K562 (cell line): ENCODE data around the gene APC2. TPM values are rescaled to one million over a fixed set of nuclear protein-coding genes. Genes with fewer than 3 reads are reported as not detected.

Experiments used
- GABPB1 ChIP-seq: sonication (generic); formaldehyde crosslinking; IDR thresholded peaks from 2 replicates; pipeline ENCODE4 v1.8.0; 2022; ENCODE audit warnings: mild to moderate bottlenecking, missing genetic modification reagents
- LARP7 ChIP-seq: fragments of 450-650 bp; IDR thresholded peaks from 2 replicates; pipeline ENCODE4 v1.6.1; 2016
- LEF1 ChIP-seq: fragments of 450-650 bp; IDR thresholded peaks from 2 replicates; pipeline ENCODE4 v1.6.1; 2016; ENCODE audit warnings: mild to moderate bottlenecking
- MYNN ChIP-seq, 2 experiments: sonication (generic); formaldehyde crosslinking in 1 of 2; IDR thresholded peaks; 2 replicates each; pipeline versions ENCODE4 v1.5.0 to v1.6.1; 2016 to 2020; ENCODE audit warnings: antibody characterized with exemption in 1 of 2, missing genetic modification reagents in 1 of 2
- PHF21A ChIP-seq: fragments of 450-650 bp; IDR thresholded peaks from 2 replicates; pipeline ENCODE4 v1.6.1; 2017; ENCODE audit warnings: low read depth, borderline replicate concordance
- RCOR1 ChIP-seq, 2 experiments: IDR thresholded peaks; 2 replicates each; pipeline ENCODE4 v1.6.1; 2012; ENCODE audit warnings: low read depth in 2 of 2, low read length in 2 of 2, borderline replicate concordance in 1 of 2, improper control_type of control experiment in 1 of 2
- RNF2 ChIP-seq: sonication (generic); IDR thresholded peaks from 2 replicates; pipeline ENCODE4 v1.6.1; 2016
- polyA plus RNA-seq, 8 experiments: library from polyadenylated mRNA; depleted of rRNA in 4 of 8; stranded (reverse) in 5 of 8; unstranded in 3 of 8; fragments of >200 nt; fragmentation: Nextera tagmentation in 2 of 8; fragmentation: Illumina TruSeq in 1 of 8; extraction: Ambion mirVana in 2 of 8; extraction: Trizol in 1 of 8; gene quantifications; 2 replicates each; pipeline versions ENCODE4 v1.2.1 to v1.2.3, GENCODE V29; 2011 to 2014; ENCODE audit warnings: inconsistent platforms in 1 of 8, missing spikeins in 1 of 8
- total RNA-seq, 7 experiments: library from RNA; depleted of rRNA in 6 of 7; stranded (reverse); fragments of >200 nt in 6 of 7; fragmentation: Illumina TruSeq in 2 of 7; extraction: Trizol in 2 of 7; gene quantifications; 2 replicates each; pipeline versions ENCODE4 v1.2.1 to v1.2.3, GENCODE V29; 2011 to 2021; ENCODE audit warnings: low replicate concordance in 1 of 7
- TF ChIP-seq, protein P1 (sequence below): fragments of 250-450 bp; sonication (Bioruptor Pico); IDR thresholded peaks from 2 replicates; pipeline ENCODE4 v1.5.0; 2020; ENCODE audit warnings: mild to moderate bottlenecking, borderline replicate concordance
- TF ChIP-seq, protein P2 (sequence below): IDR thresholded peaks from 2 replicates; pipeline ENCODE4 v1.6.1; 2011; ENCODE audit not compliant: insufficient read length; ENCODE audit errors: extremely low read depth
- TF ChIP-seq, protein P3 (sequence below): sonication (generic); formaldehyde crosslinking; IDR thresholded peaks from 2 replicates; pipeline ENCODE4 v1.9.0; 2022; ENCODE audit warnings: mild to moderate bottlenecking, missing genetic modification reagents
- TF ChIP-seq, protein P4 (sequence below): sonication (generic); formaldehyde crosslinking; IDR thresholded peaks from 2 replicates; pipeline ENCODE4 v1.8.1; 2023; ENCODE audit warnings: mild to moderate bottlenecking, missing genetic modification reagents
- TF ChIP-seq, protein P5 (sequence below): fragments of 250-450 bp; sonication (Bioruptor Pico); IDR thresholded peaks from 2 replicates; pipeline ENCODE4 v1.4.0; 2020; ENCODE audit warnings: mild to moderate bottlenecking, moderate library complexity, borderline replicate concordance
- TF ChIP-seq, protein P6 (sequence below): sonication (generic); formaldehyde crosslinking; IDR thresholded peaks from 2 replicates; pipeline ENCODE4 v1.5.0; 2020; ENCODE audit warnings: missing genetic modification reagents
- TF ChIP-seq, protein P7 (sequence below): sonication (generic); formaldehyde crosslinking; IDR thresholded peaks from 2 replicates; pipeline ENCODE4 v1.9.0; 2022; ENCODE audit warnings: mild to moderate bottlenecking, missing genetic modification reagents

APC2 gene
- total and polyA plus RNA-seq, 9 of the 15 experiments (the other 6 are each of a cell fraction or from before 2014, with no cell fraction given) = 0.01 to 0.40 (median 0.05) TPM; not detected in 3

DNA sequence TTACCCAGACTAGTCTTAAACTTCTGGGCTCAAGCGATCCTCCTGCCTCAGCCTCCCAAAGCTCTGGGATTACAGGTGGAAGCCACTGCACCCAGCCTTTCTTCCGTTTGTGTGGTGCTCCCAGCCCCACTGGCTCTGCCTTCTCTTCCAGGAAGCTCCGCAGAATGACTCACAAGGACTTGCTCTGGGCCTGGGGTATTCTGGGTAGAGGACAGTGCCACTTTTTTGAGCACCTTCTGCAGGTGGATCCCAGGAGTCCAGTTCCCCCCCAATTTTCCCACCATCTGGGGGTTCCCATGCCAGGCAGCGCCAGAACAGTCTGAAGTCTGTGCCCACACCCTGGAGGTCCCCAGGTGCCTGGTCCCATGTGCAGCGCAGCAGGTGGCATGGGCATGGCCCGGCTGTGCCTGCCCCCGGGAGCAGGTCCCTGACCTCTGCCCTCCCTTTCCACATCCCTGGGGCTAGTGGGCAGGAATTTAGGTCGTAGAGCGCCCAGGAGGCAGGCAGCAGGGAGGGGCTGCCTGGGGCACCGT is 42.6 kb downstream of the APC2 start (continued):
- TF ChIP-seq, protein P1, sequence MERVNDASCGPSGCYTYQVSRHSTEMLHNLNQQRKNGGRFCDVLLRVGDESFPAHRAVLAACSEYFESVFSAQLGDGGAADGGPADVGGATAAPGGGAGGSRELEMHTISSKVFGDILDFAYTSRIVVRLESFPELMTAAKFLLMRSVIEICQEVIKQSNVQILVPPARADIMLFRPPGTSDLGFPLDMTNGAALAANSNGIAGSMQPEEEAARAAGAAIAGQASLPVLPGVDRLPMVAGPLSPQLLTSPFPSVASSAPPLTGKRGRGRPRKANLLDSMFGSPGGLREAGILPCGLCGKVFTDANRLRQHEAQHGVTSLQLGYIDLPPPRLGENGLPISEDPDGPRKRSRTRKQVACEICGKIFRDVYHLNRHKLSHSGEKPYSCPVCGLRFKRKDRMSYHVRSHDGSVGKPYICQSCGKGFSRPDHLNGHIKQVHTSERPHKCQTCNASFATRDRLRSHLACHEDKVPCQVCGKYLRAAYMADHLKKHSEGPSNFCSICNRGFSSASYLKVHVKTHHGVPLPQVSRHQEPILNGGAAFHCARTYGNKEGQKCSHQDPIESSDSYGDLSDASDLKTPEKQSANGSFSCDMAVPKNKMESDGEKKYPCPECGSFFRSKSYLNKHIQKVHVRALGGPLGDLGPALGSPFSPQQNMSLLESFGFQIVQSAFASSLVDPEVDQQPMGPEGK (CRISPR knock-in tag) = no peak
- TF ChIP-seq, protein P2, sequence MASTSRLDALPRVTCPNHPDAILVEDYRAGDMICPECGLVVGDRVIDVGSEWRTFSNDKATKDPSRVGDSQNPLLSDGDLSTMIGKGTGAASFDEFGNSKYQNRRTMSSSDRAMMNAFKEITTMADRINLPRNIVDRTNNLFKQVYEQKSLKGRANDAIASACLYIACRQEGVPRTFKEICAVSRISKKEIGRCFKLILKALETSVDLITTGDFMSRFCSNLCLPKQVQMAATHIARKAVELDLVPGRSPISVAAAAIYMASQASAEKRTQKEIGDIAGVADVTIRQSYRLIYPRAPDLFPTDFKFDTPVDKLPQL = no peak
- TF ChIP-seq MYNN (IDR thresholded peaks at IDR 0.05) (0 out of 2 replicates have a peak, but pooled peaks have one; percentile 25), MYNN (CRISPR knock-in tag; IDR thresholded peaks at IDR 0.05) (no peak), LEF1 (no peak), RNF2 (no peak), GABPB1 (CRISPR knock-in tag) (no peak), RCOR1 (IDR thresholded peaks at IDR 0.05; ENCODE audit: borderline replicate concordance in 1 of 2, low read depth in 2 of 2, low read length in 2 of 2) (no peak), LARP7 (no peak), PHF21A (no peak)
- TF ChIP-seq, protein P3, sequence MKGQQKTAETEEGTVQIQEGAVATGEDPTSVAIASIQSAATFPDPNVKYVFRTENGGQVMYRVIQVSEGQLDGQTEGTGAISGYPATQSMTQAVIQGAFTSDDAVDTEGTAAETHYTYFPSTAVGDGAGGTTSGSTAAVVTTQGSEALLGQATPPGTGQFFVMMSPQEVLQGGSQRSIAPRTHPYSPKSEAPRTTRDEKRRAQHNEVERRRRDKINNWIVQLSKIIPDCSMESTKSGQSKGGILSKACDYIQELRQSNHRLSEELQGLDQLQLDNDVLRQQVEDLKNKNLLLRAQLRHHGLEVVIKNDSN (CRISPR knock-in tag) = no peak
- TF ChIP-seq, protein P4, sequence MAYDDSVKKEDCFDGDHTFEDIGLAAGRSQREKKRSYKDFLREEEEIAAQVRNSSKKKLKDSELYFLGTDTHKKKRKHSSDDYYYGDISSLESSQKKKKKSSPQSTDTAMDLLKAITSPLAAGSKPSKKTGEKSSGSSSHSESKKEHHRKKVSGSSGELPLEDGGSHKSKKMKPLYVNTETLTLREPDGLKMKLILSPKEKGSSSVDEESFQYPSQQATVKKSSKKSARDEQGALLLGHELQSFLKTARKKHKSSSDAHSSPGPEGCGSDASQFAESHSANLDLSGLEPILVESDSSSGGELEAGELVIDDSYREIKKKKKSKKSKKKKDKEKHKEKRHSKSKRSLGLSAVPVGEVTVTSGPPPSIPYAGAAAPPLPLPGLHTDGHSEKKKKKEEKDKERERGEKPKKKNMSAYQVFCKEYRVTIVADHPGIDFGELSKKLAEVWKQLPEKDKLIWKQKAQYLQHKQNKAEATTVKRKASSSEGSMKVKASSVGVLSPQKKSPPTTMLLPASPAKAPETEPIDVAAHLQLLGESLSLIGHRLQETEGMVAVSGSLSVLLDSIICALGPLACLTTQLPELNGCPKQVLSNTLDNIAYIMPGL = no peak
- TF ChIP-seq, protein P5, sequence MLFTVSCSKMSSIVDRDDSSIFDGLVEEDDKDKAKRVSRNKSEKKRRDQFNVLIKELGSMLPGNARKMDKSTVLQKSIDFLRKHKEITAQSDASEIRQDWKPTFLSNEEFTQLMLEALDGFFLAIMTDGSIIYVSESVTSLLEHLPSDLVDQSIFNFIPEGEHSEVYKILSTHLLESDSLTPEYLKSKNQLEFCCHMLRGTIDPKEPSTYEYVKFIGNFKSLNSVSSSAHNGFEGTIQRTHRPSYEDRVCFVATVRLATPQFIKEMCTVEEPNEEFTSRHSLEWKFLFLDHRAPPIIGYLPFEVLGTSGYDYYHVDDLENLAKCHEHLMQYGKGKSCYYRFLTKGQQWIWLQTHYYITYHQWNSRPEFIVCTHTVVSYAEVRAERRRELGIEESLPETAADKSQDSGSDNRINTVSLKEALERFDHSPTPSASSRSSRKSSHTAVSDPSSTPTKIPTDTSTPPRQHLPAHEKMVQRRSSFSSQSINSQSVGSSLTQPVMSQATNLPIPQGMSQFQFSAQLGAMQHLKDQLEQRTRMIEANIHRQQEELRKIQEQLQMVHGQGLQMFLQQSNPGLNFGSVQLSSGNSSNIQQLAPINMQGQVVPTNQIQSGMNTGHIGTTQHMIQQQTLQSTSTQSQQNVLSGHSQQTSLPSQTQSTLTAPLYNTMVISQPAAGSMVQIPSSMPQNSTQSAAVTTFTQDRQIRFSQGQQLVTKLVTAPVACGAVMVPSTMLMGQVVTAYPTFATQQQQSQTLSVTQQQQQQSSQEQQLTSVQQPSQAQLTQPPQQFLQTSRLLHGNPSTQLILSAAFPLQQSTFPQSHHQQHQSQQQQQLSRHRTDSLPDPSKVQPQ (CRISPR knock-in tag) = no peak
- TF ChIP-seq, protein P6, sequence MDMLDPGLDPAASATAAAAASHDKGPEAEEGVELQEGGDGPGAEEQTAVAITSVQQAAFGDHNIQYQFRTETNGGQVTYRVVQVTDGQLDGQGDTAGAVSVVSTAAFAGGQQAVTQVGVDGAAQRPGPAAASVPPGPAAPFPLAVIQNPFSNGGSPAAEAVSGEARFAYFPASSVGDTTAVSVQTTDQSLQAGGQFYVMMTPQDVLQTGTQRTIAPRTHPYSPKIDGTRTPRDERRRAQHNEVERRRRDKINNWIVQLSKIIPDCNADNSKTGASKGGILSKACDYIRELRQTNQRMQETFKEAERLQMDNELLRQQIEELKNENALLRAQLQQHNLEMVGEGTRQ = no peak
- TF ChIP-seq, protein P7, sequence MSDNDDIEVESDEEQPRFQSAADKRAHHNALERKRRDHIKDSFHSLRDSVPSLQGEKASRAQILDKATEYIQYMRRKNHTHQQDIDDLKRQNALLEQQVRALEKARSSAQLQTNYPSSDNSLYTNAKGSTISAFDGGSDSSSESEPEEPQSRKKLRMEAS (CRISPR knock-in tag) = no peak
